GM21360 (cell line): ENCODE measurements around the gene SPTB.
A peak's percentile ranks its signal among the peaks of the same experiment; 100 is the strongest.

Experiments
- ATAC-seq: cut with Tn5 transposase; IDR thresholded peaks from one replicate; pipeline ENCODE4 v1.9.1; 2021; ENCODE audit warnings: mild to moderate bottlenecking, moderate library complexity; ENCODE audit not compliant: unreplicated experiment

Gene SPTB

GRCh38 chr14:64768401-64769095, 111.2 kb downstream of the SPTB start:
- no peak for ATAC-seq

GRCh38 chr14:64767215-64767964, 112.3 kb downstream of the SPTB start:
- ATAC-seq, result no peak

GRCh38 chr14:64766430-64767151, 113.1 kb downstream of the SPTB start:
- ATAC-seq, result no peak

GRCh38 chr14:64765740-64766302, 113.9 kb downstream of the SPTB start:
- ATAC-seq, result no peak

- ATAC-seq, result peak; percentile 49
These were observed 114.8 kb downstream of the SPTB start for GRCh38 chr14:64764641-64765520.

- no peak for ATAC-seq
These were observed 115.7 kb downstream of the SPTB start for GRCh38 chr14:64763801-64764621.

- ATAC-seq, result no peak
These were observed 116.5 kb downstream of the SPTB start for GRCh38 chr14:64763085-64763782.

GRCh38 chr14:64762044-64763034, 117.4 kb downstream of the SPTB start:
- no peak for ATAC-seq

GRCh38 chr14:64761441-64762043, 118.2 kb downstream of the SPTB start:
- ATAC-seq, result no peak

- no peak for ATAC-seq
These were observed 118.8 kb downstream of the SPTB start for GRCh38 chr14:64760916-64761315.

GRCh38 chr14:64760146-64760755, 119.5 kb downstream of the SPTB start:
- no peak for ATAC-seq

GRCh38 chr14:64759555-64759938, 120.2 kb downstream of the SPTB start:
- ATAC-seq, result no peak

- ATAC-seq, result no peak
These were observed 120.8 kb downstream of the SPTB start for GRCh38 chr14:64758691-64759554.

- ATAC-seq, result no peak
These were observed 121.6 kb downstream of the SPTB start for GRCh38 chr14:64758025-64758521.

GRCh38 chr14:64757601-64758000, 122.1 kb downstream of the SPTB start:
- ATAC-seq, result no peak

- ATAC-seq, result no peak
These were observed 123.0 kb downstream of the SPTB start for GRCh38 chr14:64756712-64757111.
